K562 (cell line): ENCODE data around the gene TRIM27. TPM values are rescaled to one million over a fixed set of nuclear protein-coding genes. Genes with fewer than 3 reads are reported as not detected.

Experiments used
- ADNP ChIP-seq: fragments of 200-800 bp; sonication (Bioruptor generic); IDR thresholded peaks from 2 replicates; pipeline ENCODE4 v1.6.1; 2016; ENCODE audit warnings: missing genetic modification characterization, missing compliant biosample characterization
- ATF4 ChIP-seq: fragments of 450-650 bp; formaldehyde crosslinking; IDR thresholded peaks from 2 replicates; pipeline ENCODE4 v1.4.0; 2022; ENCODE audit warnings: mild to moderate bottlenecking, moderate library complexity
- CREM ChIP-seq: IDR thresholded peaks from 2 replicates; pipeline ENCODE4 v1.6.1; 2014; ENCODE audit warnings: antibody characterized with exemption, low read depth
- GABPA ChIP-seq: fragments of 200-800 bp; sonication (Bioruptor generic); conservative IDR thresholded peaks from 2 replicates; pipeline ENCODE4 v1.6.1; 2016; ENCODE audit warnings: low read depth, missing genetic modification characterization, missing compliant biosample characterization
- PCBP2 ChIP-seq: fragments of 200-400 bp; formaldehyde crosslinking; IDR thresholded peaks from 2 replicates; pipeline ENCODE4 v1.6.1; 2018; ENCODE audit warnings: low read length, low read depth, mild to moderate bottlenecking, moderate library complexity; ENCODE audit not compliant: poor library complexity, severe bottlenecking
- RAD21 ChIP-seq, 2 experiments: fragments of 250-450 bp in 1 of 2; fragments of 450-650 bp in 1 of 2; sonication (Bioruptor Pico) in 1 of 2; formaldehyde crosslinking in 1 of 2; IDR thresholded peaks in 1 of 2; conservative IDR thresholded peaks in 1 of 2; 2 replicates each; pipeline versions ENCODE4 v1.4.0 to v1.8.0; 2020 to 2022; ENCODE audit warnings: mild to moderate bottlenecking in 2 of 2, moderate library complexity in 1 of 2
- RCOR1 ChIP-seq, 2 experiments: IDR thresholded peaks; 2 replicates each; pipeline ENCODE4 v1.6.1; 2012; ENCODE audit warnings: low read depth in 2 of 2, low read length in 2 of 2, borderline replicate concordance in 1 of 2, improper control_type of control experiment in 1 of 2
- RFX5 ChIP-seq: IDR thresholded peaks from 2 replicates; pipeline ENCODE4 v1.6.1; 2011; ENCODE audit warnings: low read depth, mild to moderate bottlenecking, improper control_type of control experiment, low read length
- STAT5B ChIP-seq: fragments of 250-450 bp; sonication (Bioruptor Pico); IDR thresholded peaks from 2 replicates; pipeline ENCODE4 v1.8.0; 2021; ENCODE audit warnings: mild to moderate bottlenecking, inconsistent platforms
- ZNF140 ChIP-seq: fragments of 250-450 bp; sonication (Bioruptor Pico); IDR thresholded peaks from 2 replicates; pipeline ENCODE4 v1.8.0; 2021; ENCODE audit warnings: moderate library complexity, mild to moderate bottlenecking, inconsistent platforms
- ZNF165 ChIP-seq: fragments of 250-450 bp; sonication (Bioruptor Pico); IDR thresholded peaks from 2 replicates; pipeline ENCODE4 v1.4.0; 2020; ENCODE audit warnings: borderline replicate concordance
- ZNF24 ChIP-seq: fragments of 450-650 bp; IDR thresholded peaks from 2 replicates; pipeline ENCODE4 v1.6.1; 2016
- ZNF274 ChIP-seq: IDR thresholded peaks from 2 replicates; pipeline ENCODE4 v1.6.1; 2011; ENCODE audit warnings: low read depth, mild to moderate bottlenecking, low read length, moderate library complexity, borderline replicate concordance
- polyA plus RNA-seq, 8 experiments: library from polyadenylated mRNA; depleted of rRNA in 4 of 8; stranded (reverse) in 5 of 8; unstranded in 3 of 8; fragments of >200 nt; fragmentation: Nextera tagmentation in 2 of 8; fragmentation: Illumina TruSeq in 1 of 8; extraction: Ambion mirVana in 2 of 8; extraction: Trizol in 1 of 8; gene quantifications; 2 replicates each; pipeline versions ENCODE4 v1.2.1 to v1.2.3, GENCODE V29; 2011 to 2014; ENCODE audit warnings: inconsistent platforms in 1 of 8, missing spikeins in 1 of 8
- total RNA-seq, 7 experiments: library from RNA; depleted of rRNA in 6 of 7; stranded (reverse); fragments of >200 nt in 6 of 7; fragmentation: Illumina TruSeq in 2 of 7; extraction: Trizol in 2 of 7; gene quantifications; 2 replicates each; pipeline versions ENCODE4 v1.2.1 to v1.2.3, GENCODE V29; 2011 to 2021; ENCODE audit warnings: low replicate concordance in 1 of 7
- TF ChIP-seq, protein P1 (sequence below): sonication (generic); IDR thresholded peaks from 2 replicates; pipeline ENCODE4 v1.6.1; 2016
- TF ChIP-seq, protein P2 (sequence below): fragments of 450-650 bp; IDR thresholded peaks from 2 replicates; pipeline ENCODE4 v1.6.1; 2016
- TF ChIP-seq, protein P3 (sequence below): fragments of 450-650 bp; IDR thresholded peaks from 2 replicates; pipeline ENCODE4 v1.6.1; 2018; ENCODE audit warnings: mild to moderate bottlenecking, low read depth; ENCODE audit not compliant: partially characterized antibody
- TF ChIP-seq, protein P4 (sequence below): fragments of 450-650 bp; formaldehyde crosslinking; IDR thresholded peaks from 2 replicates; pipeline ENCODE4 v1.4.0; 2022; ENCODE audit warnings: missing genetic modification characterization
- TF ChIP-seq, protein P5 (sequence below): sonication (generic); formaldehyde crosslinking; IDR thresholded peaks from 2 replicates; pipeline ENCODE4 v1.8.0; 2022; ENCODE audit warnings: mild to moderate bottlenecking, low read depth, missing genetic modification reagents
- TF ChIP-seq, protein P6 (sequence below), 2 experiments: fragments of 450-650 bp; conservative IDR thresholded peaks; 2 replicates each; pipeline ENCODE4 v1.6.1; 2017; ENCODE audit warnings: mild to moderate bottlenecking in 2 of 2, moderate library complexity in 2 of 2

The TRIM27 gene
- total and polyA plus RNA-seq, 9 of the 15 experiments (the other 6 are each of a cell fraction or from before 2014, with no cell fraction given), result 37.7 to 235 (median 122) TPM

- TF ChIP-seq RAD21 (CRISPR knock-in tag; conservative IDR thresholded peaks at IDR 0.05 in 1 of 2, IDR thresholded peaks at IDR 0.05 in 1 of 2) (no peak; a peak in 1 of 4 replicates), ZNF165 (CRISPR knock-in tag) (no peak), ZNF24 (peak; percentile 48; the same call in 1 of the 2 replicates), RFX5 (peak; percentile 77; the same call in 1 of the 2 replicates), ZNF274 (peak; percentile 30; the same call in 1 of the 2 replicates), RCOR1 (IDR thresholded peaks at IDR 0.05; ENCODE audit: borderline replicate concordance in 1 of 2, low read depth in 2 of 2, low read length in 2 of 2) (peak in 1 of 2 experiments; percentile 64; a peak in 2 of 4 replicates), STAT5B (no peak), GABPA (tag) (0 out of 2 replicates have a peak, but pooled peaks have one; percentile 15), ATF4 (CRISPR knock-in tag) (no peak), PCBP2 (no peak), ZNF140 (CRISPR knock-in tag) (no peak), CREM (peak; percentile 77), ADNP (tag) (no peak)
- TF ChIP-seq, protein P1, sequence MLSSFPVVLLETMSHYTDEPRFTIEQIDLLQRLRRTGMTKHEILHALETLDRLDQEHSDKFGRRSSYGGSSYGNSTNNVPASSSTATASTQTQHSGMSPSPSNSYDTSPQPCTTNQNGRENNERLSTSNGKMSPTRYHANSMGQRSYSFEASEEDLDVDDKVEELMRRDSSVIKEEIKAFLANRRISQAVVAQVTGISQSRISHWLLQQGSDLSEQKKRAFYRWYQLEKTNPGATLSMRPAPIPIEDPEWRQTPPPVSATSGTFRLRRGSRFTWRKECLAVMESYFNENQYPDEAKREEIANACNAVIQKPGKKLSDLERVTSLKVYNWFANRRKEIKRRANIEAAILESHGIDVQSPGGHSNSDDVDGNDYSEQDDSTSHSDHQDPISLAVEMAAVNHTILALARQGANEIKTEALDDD, result peak; percentile 36; the same call in 1 of the 2 replicates
- TF ChIP-seq, protein P2, sequence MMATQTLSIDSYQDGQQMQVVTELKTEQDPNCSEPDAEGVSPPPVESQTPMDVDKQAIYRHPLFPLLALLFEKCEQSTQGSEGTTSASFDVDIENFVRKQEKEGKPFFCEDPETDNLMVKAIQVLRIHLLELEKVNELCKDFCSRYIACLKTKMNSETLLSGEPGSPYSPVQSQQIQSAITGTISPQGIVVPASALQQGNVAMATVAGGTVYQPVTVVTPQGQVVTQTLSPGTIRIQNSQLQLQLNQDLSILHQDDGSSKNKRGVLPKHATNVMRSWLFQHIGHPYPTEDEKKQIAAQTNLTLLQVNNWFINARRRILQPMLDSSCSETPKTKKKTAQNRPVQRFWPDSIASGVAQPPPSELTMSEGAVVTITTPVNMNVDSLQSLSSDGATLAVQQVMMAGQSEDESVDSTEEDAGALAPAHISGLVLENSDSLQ, result 0 out of 2 replicates have a peak, but pooled peaks have one; percentile 7
- TF ChIP-seq, protein P3, sequence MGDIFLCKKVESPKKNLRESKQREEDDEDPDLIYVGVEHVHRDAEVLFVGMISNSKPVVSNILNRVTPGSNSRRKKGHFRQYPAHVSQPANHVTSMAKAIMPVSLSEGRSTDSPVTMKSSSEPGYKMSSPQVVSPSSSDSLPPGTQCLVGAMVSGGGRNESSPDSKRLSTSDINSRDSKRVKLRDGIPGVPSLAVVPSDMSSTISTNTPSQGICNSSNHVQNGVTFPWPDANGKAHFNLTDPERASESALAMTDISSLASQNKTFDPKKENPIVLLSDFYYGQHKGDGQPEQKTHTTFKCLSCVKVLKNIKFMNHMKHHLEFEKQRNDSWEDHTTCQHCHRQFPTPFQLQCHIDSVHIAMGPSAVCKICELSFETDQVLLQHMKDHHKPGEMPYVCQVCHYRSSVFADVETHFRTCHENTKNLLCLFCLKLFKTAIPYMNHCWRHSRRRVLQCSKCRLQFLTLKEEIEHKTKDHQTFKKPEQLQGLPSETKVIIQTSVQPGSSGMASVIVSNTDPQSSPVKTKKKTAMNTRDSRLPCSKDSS, result no peak
- TF ChIP-seq, protein P4, sequence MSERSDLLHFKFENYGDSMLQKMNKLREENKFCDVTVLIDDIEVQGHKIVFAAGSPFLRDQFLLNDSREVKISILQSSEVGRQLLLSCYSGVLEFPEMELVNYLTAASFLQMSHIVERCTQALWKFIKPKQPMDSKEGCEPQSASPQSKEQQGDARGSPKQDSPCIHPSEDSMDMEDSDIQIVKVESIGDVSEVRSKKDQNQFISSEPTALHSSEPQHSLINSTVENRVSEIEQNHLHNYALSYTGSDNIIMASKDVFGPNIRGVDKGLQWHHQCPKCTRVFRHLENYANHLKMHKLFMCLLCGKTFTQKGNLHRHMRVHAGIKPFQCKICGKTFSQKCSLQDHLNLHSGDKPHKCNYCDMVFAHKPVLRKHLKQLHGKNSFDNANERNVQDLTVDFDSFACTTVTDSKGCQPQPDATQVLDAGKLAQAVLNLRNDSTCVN (CRISPR knock-in tag), result no peak
- TF ChIP-seq, protein P5, sequence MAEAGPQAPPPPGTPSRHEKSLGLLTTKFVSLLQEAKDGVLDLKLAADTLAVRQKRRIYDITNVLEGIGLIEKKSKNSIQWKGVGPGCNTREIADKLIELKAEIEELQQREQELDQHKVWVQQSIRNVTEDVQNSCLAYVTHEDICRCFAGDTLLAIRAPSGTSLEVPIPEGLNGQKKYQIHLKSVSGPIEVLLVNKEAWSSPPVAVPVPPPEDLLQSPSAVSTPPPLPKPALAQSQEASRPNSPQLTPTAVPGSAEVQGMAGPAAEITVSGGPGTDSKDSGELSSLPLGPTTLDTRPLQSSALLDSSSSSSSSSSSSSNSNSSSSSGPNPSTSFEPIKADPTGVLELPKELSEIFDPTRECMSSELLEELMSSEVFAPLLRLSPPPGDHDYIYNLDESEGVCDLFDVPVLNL (CRISPR knock-in tag), result no peak
- TF ChIP-seq, protein P6, sequence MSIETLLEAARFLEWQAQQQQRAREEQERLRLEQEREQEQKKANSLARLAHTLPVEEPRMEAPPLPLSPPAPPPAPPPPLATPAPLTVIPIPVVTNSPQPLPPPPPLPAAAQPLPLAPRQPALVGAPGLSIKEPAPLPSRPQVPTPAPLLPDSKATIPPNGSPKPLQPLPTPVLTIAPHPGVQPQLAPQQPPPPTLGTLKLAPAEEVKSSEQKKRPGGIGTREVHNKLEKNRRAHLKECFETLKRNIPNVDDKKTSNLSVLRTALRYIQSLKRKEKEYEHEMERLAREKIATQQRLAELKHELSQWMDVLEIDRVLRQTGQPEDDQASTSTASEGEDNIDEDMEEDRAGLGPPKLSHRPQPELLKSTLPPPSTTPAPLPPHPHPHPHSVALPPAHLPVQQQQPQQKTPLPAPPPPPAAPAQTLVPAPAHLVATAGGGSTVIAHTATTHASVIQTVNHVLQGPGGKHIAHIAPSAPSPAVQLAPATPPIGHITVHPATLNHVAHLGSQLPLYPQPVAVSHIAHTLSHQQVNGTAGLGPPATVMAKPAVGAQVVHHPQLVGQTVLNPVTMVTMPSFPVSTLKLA (conservative IDR thresholded peaks at IDR 0.05), result no peak
Measured at GRCh38 chr6:28944412-28944865, 20.7 kb upstream of the TRIM27 start (continued).
